ENCODE measurements around the gene ACVR1B.

DNA sequence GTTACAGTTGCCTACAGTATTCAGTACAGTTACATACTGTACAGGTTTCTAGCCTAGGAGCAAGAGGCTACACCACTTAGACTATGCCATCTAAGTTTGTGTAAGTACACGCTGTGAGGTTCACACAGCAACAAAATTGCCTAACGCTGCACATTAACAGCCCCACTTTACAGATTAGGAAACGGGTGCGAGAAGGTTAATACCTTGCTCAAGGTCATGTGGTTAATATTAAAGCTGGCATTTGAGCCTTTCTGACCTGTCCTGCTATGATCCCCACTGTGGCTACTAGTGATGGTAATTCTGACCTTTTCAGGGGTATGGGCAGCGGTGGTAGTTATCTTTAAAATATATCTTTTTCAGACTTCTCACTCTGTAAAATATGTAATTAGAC is 20.9 kb downstream of the ACVR1B start:
- TF ChIP-seq, protein P1, sequence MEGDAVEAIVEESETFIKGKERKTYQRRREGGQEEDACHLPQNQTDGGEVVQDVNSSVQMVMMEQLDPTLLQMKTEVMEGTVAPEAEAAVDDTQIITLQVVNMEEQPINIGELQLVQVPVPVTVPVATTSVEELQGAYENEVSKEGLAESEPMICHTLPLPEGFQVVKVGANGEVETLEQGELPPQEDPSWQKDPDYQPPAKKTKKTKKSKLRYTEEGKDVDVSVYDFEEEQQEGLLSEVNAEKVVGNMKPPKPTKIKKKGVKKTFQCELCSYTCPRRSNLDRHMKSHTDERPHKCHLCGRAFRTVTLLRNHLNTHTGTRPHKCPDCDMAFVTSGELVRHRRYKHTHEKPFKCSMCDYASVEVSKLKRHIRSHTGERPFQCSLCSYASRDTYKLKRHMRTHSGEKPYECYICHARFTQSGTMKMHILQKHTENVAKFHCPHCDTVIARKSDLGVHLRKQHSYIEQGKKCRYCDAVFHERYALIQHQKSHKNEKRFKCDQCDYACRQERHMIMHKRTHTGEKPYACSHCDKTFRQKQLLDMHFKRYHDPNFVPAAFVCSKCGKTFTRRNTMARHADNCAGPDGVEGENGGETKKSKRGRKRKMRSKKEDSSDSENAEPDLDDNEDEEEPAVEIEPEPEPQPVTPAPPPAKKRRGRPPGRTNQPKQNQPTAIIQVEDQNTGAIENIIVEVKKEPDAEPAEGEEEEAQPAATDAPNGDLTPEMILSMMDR (IDR thresholded peaks at IDR 0.05; ENCODE audit: poor library complexity) = no peak
- TF ChIP-seq EZH2 (IDR thresholded peaks at IDR 0.05; ENCODE audit: borderline replicate concordance) = no peak
